GM13976 (cell line): ENCODE results near the gene FOXK1.

Experiments used
- DNase-seq: peaks from one replicate; pipeline ENCODE4 v3.0.0; 2012; ENCODE audit warnings: low spot score
- in situ Hi-C: fragments of 300-500 bp; cut with MboI; formaldehyde crosslinking; loops from one replicate; pipeline ENCODE4 v1.12.0; 2022; ENCODE audit warnings: low sequenced_read_pairs, mixed read lengths, inconsistent platforms; ENCODE audit not compliant: unreplicated experiment
- TF ChIP-seq, protein P1 (sequence below): IDR thresholded peaks from 2 replicates; pipeline ENCODE4 v1.5.1; 2012; ENCODE audit warnings: borderline replicate concordance, mild to moderate bottlenecking; ENCODE audit not compliant: insufficient read depth; ENCODE audit errors: extremely low read depth, missing control alignments, control extremely low read depth

FOXK1 gene

DNA sequence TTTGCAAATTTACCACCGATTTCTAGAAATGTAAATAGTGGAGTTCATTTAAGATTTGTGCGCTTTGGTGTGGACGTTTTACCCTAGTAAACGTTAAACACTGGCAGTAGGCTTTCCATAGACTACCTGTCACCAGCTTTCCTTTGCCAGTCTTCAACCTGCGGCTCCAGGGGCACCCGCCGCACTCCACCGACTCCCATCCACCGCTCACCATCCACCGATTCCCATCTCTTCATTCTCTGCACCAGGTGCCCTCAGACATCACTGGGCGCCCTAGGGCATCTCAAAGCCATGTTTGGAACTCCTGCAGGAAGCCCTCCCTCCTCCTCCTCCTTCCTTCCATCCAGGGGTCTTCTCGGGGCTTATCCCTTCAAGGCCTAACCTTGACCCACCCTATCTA, 91.9 kb downstream of the FOXK1 start:
- TF ChIP-seq, protein P1, sequence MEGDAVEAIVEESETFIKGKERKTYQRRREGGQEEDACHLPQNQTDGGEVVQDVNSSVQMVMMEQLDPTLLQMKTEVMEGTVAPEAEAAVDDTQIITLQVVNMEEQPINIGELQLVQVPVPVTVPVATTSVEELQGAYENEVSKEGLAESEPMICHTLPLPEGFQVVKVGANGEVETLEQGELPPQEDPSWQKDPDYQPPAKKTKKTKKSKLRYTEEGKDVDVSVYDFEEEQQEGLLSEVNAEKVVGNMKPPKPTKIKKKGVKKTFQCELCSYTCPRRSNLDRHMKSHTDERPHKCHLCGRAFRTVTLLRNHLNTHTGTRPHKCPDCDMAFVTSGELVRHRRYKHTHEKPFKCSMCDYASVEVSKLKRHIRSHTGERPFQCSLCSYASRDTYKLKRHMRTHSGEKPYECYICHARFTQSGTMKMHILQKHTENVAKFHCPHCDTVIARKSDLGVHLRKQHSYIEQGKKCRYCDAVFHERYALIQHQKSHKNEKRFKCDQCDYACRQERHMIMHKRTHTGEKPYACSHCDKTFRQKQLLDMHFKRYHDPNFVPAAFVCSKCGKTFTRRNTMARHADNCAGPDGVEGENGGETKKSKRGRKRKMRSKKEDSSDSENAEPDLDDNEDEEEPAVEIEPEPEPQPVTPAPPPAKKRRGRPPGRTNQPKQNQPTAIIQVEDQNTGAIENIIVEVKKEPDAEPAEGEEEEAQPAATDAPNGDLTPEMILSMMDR, result no peak
- in situ Hi-C loops, result loop anchor here (25.0 kb wide), 1 partner anchor 162 kb away; no protein-coding TSS in a partner anchor
- no peak for DNase-seq

DNA sequence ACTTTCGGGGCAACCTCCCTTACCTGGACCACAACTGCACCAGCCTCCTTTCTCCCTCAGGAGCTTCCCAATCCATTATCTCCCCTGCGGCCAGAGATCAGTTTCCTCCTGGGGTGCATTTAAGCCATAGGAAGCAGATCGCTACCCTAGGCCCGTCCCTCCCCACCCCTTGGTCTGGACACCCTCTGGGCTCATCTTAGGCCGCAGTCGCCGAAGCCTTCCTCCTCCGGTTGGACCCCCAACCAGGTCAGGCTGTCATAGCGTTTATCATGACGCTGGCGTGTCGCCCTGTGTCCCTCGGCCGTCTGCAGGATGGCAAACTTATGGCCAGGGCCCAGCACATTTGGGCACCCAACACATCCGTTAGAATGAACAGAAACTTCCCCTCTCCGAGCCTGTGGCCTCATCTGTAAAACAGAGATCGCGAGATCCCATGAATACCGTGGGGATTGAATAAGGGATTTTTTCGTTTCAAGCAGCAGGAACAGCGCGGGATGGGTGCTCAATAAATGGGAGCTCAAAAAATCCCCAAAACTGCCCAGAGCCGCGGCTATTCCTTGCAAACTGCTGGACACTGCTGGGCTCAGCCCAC, 92.7 kb downstream of the FOXK1 start:
- in situ Hi-C loops, result loop anchor here (25.0 kb wide), 1 partner anchor 162 kb away; no protein-coding TSS in a partner anchor

DNA sequence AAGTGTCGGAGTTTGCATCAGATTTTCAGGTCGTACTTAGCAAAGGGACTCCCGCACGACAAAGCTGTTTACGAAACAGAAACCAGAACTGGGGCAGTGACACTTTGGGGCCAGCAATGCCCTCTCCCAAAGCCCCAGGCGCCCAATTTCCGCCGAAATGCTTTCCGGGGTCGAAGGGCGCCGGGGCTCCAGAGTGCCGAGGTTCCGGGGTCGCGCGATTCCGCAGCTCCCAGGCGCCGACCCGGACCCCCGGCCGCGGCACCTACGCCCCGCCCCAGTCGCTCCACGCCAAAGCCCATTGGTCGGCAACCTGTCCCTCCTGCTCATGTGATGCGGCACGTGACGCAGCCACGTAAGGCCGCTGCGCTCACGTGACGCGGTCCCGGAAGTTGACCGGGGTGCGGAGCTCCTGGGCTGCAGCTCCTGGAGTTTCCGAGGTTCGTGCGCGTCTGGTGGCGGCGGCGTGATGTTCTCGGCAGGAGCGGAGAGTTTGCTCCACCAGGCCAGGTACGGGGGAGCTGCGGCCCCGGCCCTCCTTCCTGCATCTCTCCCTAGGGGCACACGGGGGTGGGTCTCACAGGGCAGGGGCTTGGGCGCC, 93.3 kb downstream of the FOXK1 start, which contains the start of gene AP5Z1:
TSS of gene AP5Z1 (plus strand) at position 374 of the 598 bp plus-strand sequence. CDS start at position 467, 93 bp downstream.
- TF ChIP-seq, protein P1, result no peak
- in situ Hi-C loops, result no loop called here

More for the DNA sequence above, 92.7 kb downstream of the FOXK1 start:
- DNase-seq, result peak; percentile 68
- TF ChIP-seq, protein P1, result no peak

DNA sequence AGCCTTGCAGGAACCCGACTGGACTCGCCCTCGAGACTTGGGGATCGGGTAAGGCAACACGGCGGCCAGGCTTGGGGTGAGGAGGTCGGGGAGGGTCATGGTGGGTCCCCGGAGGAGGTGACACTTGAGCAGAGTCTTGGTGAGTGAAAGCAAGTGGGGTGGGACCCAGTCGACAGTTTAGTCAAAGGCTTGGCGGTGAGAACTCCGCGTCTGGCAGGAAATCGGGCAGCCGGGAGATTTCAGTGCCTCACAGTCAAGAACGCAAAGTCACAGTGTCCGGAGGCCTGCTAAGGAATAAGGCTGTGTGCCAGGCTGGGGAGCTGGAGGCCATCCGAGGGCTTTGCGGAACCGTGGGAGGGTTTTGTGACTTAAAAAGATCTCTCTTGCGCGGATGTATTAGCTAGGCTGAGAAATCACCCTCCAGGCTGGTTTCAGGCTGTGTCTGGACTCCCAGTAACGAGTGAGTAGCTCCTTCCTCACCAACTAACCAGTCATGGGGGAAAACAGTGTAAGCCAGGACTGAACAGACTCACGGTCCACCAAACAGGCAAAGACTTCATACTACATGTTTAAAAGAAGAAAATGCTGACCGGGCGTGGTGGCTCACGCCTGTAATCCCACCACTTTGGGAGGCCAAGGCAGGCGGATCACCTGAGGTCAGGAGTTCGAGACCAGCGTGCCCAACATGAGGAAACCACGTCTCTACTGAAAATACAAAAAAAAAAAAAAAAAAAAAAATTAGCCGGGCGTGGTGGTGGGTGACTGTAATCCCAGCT, 93.9 kb downstream of the FOXK1 start:
- DNase-seq, result no peak
- TF ChIP-seq, protein P1, result no peak
- in situ Hi-C loops, result no loop called here

More for the DNA sequence above, 93.3 kb downstream of the FOXK1 start, which contains the start of gene AP5Z1:
- peak; percentile 100 for DNase-seq

DNA sequence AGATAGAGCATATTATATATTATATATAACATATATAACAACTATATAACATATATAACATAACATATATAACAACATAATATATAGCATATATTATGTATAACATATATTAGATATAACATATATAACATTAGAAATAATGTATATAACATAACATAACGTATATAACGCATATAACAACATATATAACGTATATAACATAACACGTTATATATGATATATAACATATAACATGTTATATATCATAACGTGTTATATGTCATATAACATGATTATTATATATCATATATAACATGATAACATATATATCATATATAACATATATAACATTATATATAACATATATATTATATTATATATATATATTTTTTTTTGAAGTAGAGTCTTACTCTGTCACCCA, 97.0 kb downstream of the FOXK1 start:
- TF ChIP-seq, protein P1, result no peak
- in situ Hi-C loops, result no loop called here
- DNase-seq, result no peak

DNA sequence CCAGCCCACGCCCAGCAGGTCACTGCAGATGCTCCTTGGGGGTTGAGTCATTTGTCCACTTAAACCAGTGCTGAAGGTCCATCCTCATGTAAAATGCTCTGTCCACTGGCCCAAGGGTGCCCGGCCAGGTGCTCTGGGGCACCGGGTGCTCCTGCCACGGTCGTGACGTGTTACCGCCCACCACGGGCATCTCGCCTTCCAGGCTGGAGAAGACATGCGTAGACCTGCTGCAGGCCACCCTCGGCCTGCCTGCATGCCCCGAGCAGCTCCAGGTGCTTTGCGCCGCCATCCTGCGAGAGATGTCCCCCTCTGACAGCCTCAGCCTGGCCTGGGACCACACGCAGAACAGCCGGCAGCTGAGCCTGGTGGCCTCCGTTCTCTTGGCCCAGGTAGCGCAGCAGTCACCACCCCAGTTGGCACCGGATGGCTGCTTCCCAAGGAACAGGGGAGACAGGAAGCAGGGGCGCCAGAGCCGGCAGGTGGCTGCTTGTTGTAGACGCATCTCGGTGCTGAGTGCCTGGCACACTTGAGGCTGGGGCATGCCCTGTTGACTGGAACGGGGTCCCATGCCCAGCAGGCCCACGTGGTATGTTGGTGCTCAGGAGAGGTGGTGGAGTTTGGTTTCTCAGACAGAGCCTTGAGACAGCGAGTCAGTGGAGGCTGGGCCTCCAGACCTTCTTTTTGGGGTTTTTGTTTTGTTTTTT, 99.4 kb downstream of the FOXK1 start:
- TF ChIP-seq, protein P1, result no peak
- DNase-seq, result no peak
- in situ Hi-C loops, result no loop called here
